NCI-H226 (cell line): ENCODE measurements around the gene CHRM3.
"Not testable (repeated sequence)": the region's sequence is repeated elsewhere in the genome, so short reads cannot be mapped to it uniquely, and the experiment has no call there.

Source experiments
- DNase-seq: peaks from one replicate; pipeline ENCODE4 v3.0.0-alpha.2; 2015

The CHRM3 gene

GRCh38 chr1:239386453-239387303 is at the start of gene CHRM3:
CHRM3 (plus strand) TSS chr1:239386568; CDS start chr1:239907452, 520,884 bp downstream.
- DNase-seq = peak; percentile 56

GRCh38 chr1:239337799-239338430 is 48.5 kb upstream of the CHRM3 start:
- DNase-seq = no peak

GRCh38 chr1:239347776-239348175 is 38.6 kb upstream of the CHRM3 start:
- DNase-seq = no peak

GRCh38 chr1:239348635-239349353 is 37.6 kb upstream of the CHRM3 start:
- no peak for DNase-seq

DNA sequence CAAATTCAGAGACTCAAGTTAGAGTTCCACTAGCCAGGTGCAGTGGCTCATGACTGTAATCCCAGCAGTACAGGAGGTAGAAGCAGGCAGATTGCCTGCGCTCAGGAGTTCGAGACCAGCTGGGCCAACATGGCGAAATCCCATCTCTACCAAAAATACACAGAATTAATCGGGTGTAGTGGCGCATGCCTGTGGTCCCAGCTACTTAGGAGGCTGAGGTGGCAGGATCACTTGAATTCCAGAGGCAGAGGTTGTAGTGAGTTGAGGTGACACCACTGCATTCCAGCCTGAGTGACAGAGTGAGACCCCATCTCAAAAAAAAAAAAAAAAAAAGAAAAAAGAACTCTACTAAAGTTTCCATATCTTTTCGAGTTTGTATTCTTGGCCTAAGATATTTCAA is 36.7 kb upstream of the CHRM3 start:
- DNase-seq = no peak

DNA sequence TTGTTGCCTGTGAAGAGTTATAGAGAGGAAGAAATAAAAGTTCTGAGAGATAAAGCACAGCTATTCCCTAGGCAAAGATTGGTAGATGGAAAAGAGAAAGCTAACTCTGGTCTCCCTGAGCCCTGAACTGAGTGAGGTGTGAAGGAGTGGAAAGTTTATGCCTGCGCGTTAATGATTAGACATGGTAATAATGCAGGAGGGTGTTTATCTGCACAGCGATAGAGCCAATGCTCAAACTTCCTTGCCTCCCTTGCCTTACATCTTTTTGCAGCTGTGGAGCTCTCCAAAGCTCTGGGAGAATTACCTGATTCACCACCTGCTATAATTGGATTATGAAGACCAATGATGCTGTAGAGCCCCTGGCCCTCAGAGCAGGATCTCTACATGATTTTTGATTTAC is 32.8 kb upstream of the CHRM3 start:
- DNase-seq = no peak

GRCh38 chr1:239354231-239354630 is 32.1 kb upstream of the CHRM3 start:
- no peak for DNase-seq

DNA sequence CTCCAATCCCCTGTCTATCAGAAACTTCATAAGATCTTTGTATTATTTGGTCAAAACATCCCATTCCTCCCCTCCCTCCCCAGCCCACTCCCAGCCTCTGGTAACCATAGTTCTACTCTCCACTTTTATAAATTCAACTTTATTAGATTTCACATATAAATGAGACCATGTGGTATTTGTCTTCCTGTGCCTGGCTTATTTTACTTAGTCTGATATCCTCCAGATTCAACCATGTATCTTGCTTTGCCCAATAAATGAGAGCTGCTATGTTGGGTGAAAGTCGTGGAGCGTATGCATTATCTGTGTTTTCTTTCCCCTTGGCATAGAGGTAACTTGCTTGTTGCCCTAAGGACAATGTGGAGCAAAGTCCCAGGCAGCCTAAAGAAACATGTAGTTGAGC is 28.5 kb upstream of the CHRM3 start:
- no peak for DNase-seq

- DNase-seq = peak; percentile 12
Measured at GRCh38 chr1:239361403-239361802, 25.0 kb upstream of the CHRM3 start.

DNA sequence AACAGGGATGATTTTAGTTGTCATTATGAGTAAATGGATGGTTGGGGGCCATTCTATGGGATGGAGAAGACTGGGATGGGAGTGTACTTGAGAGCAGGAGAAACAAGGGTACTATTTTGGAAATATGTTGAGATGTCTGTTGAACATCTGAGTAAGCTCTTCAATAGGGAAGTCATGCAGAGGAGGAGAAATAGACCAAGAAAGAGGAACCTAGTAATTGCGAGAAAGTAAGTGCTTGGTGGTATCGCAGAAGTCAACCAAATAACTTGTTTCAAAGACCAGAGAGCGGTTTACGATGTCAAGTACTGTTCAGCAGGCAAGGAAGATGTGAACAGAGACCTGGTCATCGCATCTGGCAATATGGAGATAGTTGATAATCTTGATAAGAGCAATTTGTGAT is 22.4 kb upstream of the CHRM3 start:
- DNase-seq = no peak

DNA sequence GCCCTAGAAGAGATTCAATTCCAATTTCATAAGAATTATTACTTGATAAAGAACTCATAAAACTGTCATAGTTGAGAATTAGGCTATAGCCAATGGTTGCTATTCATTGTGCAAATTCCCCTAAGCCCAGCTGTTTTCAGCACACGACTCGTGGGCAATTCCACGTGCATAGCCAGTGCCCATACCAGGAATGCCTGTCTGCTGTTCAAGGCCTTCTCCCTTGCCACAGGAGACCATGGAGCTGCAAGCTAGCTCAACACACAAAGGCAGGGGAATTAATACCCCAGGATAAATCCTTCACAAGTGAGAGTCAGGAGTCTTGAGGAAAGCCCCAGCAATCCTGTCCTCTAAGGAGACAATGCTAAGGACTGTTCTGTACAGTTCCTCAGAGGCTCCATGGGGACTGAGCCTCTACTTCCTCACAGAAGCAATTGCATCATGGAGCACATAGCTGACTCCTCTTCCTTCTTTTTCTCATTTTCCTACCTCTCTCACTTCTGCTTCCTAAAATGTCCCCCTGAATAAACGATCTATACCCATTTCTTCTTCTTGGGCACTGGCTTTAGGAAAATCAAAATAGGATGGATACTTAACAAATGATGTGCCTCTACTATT is 19.1 kb upstream of the CHRM3 start:
- DNase-seq = no peak

DNA sequence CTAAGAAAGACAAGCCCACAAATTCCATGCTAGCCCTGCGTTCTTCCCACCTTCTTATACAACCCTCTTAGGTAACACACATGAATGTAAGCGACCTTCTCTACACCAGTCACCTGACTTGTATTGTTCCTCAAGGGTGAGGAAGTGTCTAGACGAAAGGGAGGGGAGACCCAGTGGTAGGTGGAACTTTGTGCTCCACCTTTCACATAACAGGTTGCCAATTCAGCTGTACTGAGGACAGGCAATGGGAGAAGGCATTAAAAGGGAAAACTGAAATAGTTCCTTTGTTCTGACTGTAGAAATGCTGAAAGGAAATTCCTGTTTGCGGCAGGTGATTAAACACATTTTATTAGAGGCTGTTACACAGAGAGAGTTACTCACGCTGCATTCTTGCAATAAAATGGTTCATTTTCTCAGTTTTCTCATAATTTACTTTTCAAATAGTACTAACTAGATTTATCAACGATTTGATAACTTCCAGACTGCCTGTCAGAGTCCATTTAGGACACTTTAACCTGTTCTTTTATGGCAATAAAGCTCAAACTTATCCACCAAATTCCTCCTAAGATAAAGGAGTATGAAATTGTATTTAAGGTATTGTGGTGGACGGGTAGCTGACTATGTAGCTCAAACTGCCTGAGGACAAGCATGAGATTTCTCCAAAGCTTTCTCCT is 17.8 kb upstream of the CHRM3 start:
- no peak for DNase-seq

- not testable (repeated sequence) for DNase-seq
Measured at GRCh38 chr1:239370869-239371268, 15.5 kb upstream of the CHRM3 start.

- DNase-seq = no peak
Measured at GRCh38 chr1:239382666-239383065, 3.7 kb upstream of the CHRM3 start.

DNA sequence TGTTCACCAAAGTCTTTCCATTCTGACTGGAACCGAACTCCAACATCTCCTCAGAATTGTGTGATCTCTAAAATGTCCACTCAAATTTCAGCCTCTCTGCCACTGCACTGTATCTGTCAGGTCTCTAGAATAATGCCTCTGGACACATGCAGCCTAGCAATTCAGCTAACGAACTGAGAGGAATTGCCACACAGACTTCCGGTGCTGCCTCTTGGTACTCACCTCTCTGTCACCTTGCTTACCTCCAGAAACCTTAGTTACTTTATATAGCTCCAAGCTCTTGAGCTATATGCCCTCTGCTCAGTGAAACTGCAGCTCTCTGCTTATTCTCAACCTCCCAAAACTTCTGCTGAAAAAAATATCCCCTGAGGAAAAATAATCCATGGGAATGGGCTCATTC is 2.7 kb upstream of the CHRM3 start:
- DNase-seq = no peak

GRCh38 chr1:239387304-239388158 is 1.2 kb downstream of the CHRM3 start:
- DNase-seq = no peak

DNA sequence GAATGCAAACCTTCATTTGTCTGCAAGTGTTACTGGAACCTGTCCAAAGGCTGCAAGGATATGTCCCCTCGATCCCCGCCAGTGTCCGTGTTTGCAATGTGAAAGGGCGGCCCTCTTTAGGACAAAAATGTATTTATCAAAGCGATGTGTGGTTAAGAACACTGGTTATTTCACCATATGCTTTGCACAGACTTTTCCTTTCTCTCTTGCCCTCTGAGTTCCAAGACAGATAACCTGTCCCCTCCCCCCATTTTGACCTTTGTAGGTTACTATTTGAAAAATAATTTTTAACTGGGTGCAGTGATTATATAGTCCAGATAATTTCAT is 1.8 kb downstream of the CHRM3 start:
- DNase-seq = no peak

DNA sequence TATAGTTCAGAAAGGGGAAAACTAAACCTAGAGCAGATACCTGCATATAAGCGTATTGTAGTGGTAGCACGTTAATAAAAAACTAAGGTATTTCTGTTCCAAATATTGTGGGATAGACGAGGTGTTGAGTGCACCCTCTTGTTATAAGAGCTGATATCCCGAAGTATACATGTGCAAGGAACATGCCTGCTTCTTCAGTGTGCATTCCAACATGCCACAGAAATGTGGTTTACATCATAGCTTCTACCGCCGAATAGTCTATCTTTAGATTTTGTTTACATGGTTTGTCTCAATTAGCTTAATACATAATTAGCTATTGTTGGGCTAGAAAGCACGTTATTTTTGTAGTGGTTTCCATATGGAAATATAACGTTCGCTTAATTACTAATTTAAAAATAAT is 2.2 kb downstream of the CHRM3 start:
- no peak for DNase-seq

DNA sequence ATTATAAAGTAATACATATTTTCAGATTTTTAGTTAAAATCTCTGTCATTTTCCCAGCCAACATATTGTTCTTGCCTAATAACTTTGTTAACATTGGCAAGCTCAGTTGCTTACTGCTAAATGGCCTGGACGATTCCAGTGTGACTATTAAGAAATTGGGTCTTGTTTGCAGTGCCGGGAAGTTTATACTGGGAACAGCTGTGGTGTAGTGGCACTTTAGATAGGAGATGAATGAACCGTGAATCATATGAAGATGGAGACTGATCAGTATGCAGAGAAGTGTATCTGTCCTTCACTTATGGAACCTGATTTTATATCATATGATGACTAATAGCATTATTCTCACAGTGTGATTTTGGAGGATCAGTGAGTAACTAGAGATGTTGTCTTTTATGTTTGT is 3.3 kb downstream of the CHRM3 start:
- DNase-seq = no peak

DNA sequence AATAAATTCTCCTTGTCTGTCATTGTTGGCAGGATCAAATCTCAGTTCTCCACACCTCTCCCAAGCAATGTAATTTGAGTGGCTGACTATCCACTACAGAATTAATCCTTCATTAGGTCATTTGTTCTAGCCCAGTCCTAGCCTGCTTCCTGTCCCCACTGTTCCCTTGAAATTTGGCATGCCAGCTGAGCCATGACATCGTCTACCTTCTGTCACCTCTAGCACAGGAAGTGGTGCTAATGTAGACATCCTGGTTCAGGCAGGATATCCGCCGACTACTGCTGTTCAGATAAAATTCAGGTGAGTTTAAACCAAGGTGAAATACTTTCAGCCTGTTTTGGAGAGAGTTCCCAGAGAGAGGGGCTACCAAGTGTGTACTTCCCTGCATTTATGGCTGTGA is 5.9 kb downstream of the CHRM3 start:
- no peak for DNase-seq

- no peak for DNase-seq
Measured at GRCh38 chr1:239394107-239394506, 7.7 kb downstream of the CHRM3 start.

- no peak for DNase-seq
Measured at GRCh38 chr1:239413916-239414315, 27.5 kb downstream of the CHRM3 start.
